Measurements from ENCODE around the gene LSM14B. TPM values are rescaled to one million over a fixed set of nuclear protein-coding genes. Genes with fewer than 3 reads are reported as not detected.

Gene LSM14B
- total and polyA plus RNA-seq, 2 experiments from 2014 or later = 7.1 to 43.1 TPM

DNA sequence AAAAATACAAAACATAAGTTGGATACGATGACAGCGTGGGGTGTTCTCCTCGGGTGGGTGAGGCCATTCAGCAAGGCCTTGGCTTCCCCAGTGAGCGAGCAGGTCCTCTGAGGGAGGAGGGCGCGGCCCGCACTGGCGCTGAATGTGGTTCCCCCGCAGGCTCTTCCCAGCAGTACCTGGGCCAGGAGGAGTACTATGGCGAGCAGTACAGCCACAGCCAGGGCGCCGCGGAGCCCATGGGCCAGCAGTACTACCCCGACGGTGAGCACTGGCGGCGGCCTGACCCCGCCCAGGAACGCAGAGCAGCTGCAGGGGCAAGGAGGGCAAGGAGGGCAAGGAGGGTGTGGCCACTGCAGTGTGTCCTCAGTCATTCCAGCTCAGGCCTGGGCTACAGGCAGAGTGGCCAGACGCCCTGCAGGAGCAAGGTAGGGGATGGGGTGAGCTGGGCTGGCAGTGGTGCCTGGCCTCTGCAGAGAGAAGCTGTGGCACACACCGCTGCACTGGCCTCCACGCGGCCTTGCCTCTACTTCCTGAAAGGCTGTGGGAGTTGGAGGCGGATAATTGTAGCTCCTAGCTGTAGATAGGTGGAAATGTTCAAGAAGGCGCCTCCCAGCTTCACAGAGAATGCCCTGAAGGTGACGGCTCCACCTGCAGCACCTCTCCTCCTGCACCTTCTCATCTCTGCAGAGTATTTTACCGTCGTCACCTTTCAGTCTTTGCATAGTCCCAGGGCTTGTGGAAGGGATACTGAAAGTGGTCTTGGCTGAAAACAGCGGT lies 41.9 kb downstream of the LSM14B start:
- H3K9me3 ChIP-seq (ENCODE audit: low read depth) = no peaks in the 10 kb centered on the region
- no peaks in the 10 kb centered on the region for H3K79me2 ChIP-seq
- WGBS (ENCODE audit: low lambda C conversion rate, missing lambda C conversion rate) = 97% methylated on average over 29 of the region's 29 CpGs
- no peaks in the 10 kb centered on the region for H3K36me3 ChIP-seq (replicated peaks; ENCODE audit: insufficient read depth, low read depth)
- H4K20me1 ChIP-seq (ENCODE audit: insufficient read depth, poor library complexity, severe bottlenecking) = no peaks in the 10 kb centered on the region
- no peak overlapping the region for H3K4me2 ChIP-seq
- no peak overlapping the region for H3K27ac ChIP-seq
- no peak for DNase-seq (ENCODE audit: low spot score)
- no peaks in the 10 kb centered on the region for H3K27me3 ChIP-seq
- H3K9me2 ChIP-seq (replicated peaks; ENCODE audit: insufficient read depth) = no peaks in the 10 kb centered on the region
- H2AFZ ChIP-seq = no peak overlapping the region
- no peak for TF ChIP-seq EZH2phosphoT487 (IDR thresholded peaks at IDR 0.05; ENCODE audit: low read depth, severe bottlenecking, unreplicated experiment)
- TF ChIP-seq, protein P1, sequence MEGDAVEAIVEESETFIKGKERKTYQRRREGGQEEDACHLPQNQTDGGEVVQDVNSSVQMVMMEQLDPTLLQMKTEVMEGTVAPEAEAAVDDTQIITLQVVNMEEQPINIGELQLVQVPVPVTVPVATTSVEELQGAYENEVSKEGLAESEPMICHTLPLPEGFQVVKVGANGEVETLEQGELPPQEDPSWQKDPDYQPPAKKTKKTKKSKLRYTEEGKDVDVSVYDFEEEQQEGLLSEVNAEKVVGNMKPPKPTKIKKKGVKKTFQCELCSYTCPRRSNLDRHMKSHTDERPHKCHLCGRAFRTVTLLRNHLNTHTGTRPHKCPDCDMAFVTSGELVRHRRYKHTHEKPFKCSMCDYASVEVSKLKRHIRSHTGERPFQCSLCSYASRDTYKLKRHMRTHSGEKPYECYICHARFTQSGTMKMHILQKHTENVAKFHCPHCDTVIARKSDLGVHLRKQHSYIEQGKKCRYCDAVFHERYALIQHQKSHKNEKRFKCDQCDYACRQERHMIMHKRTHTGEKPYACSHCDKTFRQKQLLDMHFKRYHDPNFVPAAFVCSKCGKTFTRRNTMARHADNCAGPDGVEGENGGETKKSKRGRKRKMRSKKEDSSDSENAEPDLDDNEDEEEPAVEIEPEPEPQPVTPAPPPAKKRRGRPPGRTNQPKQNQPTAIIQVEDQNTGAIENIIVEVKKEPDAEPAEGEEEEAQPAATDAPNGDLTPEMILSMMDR (IDR thresholded peaks at IDR 0.05; ENCODE audit: poor library complexity) = no peak
- no peak for TF ChIP-seq EZH2 (IDR thresholded peaks at IDR 0.05; ENCODE audit: borderline replicate concordance)
- H3K4me1 ChIP-seq (ENCODE audit: insufficient read depth) = no peaks in the 10 kb centered on the region
- no peak overlapping the region for H3K4me3 ChIP-seq

- no peak overlapping the region for H3K4me3 ChIP-seq
- TF ChIP-seq EZH2 (IDR thresholded peaks at IDR 0.05; ENCODE audit: borderline replicate concordance) (no peak), EZH2phosphoT487 (IDR thresholded peaks at IDR 0.05; ENCODE audit: low read depth, severe bottlenecking, unreplicated experiment) (no peak)
- TF ChIP-seq, protein P1 (IDR thresholded peaks at IDR 0.05; ENCODE audit: poor library complexity) = no peak
- no peaks in the 10 kb centered on the region for H3K4me1 ChIP-seq (ENCODE audit: insufficient read depth)
- H3K27me3 ChIP-seq = no peaks in the 10 kb centered on the region
- no peaks in the 10 kb centered on the region for H3K9me2 ChIP-seq (replicated peaks; ENCODE audit: insufficient read depth)
- no peaks in the 10 kb centered on the region for H3K36me3 ChIP-seq (replicated peaks; ENCODE audit: insufficient read depth, low read depth)
- H3K9me3 ChIP-seq (ENCODE audit: low read depth) = no peaks in the 10 kb centered on the region
- H2AFZ ChIP-seq = no peak overlapping the region
- H3K4me2 ChIP-seq = no peak overlapping the region
- DNase-seq (ENCODE audit: low spot score) = no peak
- no peaks in the 10 kb centered on the region for H4K20me1 ChIP-seq (ENCODE audit: insufficient read depth, poor library complexity, severe bottlenecking)
- no peaks in the 10 kb centered on the region for H3K79me2 ChIP-seq
- no peak overlapping the region for H3K27ac ChIP-seq
- WGBS (ENCODE audit: low lambda C conversion rate, missing lambda C conversion rate) = 97% methylated on average over 40 of the region's 41 CpGs
These were observed 42.8 kb downstream of the LSM14B start for GRCh38 chr20:62164879-62165761.

DNA sequence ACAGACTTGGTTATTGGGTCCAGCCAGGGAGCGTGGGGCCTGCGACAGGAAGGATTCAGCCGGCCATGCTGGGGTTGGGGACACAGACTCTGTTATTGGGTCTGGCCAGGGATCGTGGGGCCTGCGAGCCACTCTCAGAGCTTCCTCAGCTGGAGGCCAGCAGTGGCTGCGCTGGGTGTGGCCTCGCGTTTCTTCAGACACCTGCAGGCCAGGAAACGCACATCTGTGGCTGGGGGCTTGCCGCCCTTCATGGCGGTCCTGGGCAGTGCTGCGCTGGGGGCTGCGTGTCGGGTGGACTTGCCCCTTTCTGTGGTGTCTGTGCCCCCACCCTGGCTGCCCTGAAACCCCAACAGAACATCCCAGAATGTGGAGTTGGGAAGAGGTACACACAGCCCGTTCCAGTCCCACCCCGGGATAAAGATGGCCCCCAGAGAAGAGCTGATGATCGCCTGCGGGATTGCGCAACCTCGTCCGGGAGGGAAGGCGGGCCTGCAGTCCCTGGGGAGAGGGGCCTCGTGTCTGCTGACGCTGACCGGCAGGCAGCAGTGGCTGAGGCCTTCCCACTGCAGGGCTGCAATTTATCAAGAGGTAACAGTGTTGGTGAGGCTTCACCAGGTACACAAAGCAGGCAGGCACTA lies 43.6 kb downstream of the LSM14B start:
- WGBS (ENCODE audit: low lambda C conversion rate, missing lambda C conversion rate) = 93% methylated on average over 25 of the region's 25 CpGs
- Histone ChIP-seq H3K4me3 (no peak overlapping the region), H3K27ac (no peak overlapping the region), H3K79me2 (no peaks in the 10 kb centered on the region), H3K4me1 (ENCODE audit: insufficient read depth) (no peaks in the 10 kb centered on the region), H3K9me3 (ENCODE audit: low read depth) (no peaks in the 10 kb centered on the region), H3K4me2 (no peak overlapping the region), H3K36me3 (replicated peaks; ENCODE audit: insufficient read depth, low read depth) (no peaks in the 10 kb centered on the region), H3K9me2 (replicated peaks; ENCODE audit: insufficient read depth) (no peaks in the 10 kb centered on the region), H2AFZ (no peak overlapping the region), H3K27me3 (no peaks in the 10 kb centered on the region), H4K20me1 (ENCODE audit: insufficient read depth, poor library complexity, severe bottlenecking) (no peaks in the 10 kb centered on the region)
- no peak for TF ChIP-seq EZH2phosphoT487 (IDR thresholded peaks at IDR 0.05; ENCODE audit: low read depth, severe bottlenecking, unreplicated experiment)
- TF ChIP-seq, protein P1 (IDR thresholded peaks at IDR 0.05; ENCODE audit: poor library complexity) = no peak
- TF ChIP-seq EZH2 (IDR thresholded peaks at IDR 0.05; ENCODE audit: borderline replicate concordance) = no peak
- no peak for DNase-seq (ENCODE audit: low spot score)

Measured in hepatocyte (in vitro differentiated cells).